ENCODE measurements around the gene GK.
A peak's percentile ranks its signal among the peaks of the same experiment; 100 is the strongest.
"Not testable (repeated sequence)": the region's sequence is repeated elsewhere in the genome, so short reads cannot be mapped to it uniquely, and the experiment has no call there.

Gene GK

GRCh38 chrX:30654989-30655607 lies 1.9 kb downstream of the GK start:
- no peak for DNase-seq

DNA sequence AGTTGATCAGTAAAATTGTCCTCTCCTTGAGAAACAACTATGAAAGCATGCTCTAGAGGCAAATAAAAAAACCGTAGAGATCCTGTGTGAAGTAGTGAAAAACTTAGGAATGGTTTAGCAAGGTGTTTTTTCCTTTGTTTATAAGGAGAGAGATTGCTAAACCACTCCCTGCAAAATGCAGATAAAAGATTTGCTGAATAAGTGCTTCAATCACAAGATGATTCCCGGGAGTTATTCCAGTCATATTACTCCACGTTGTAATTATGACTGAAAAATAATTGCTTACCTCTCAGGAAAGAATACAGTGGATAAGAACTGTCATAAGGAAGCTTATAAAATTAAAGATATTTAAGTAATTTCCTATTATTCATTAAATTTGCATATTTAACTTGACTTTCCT lies 2.8 kb downstream of the GK start:
- DNase-seq = no peak

DNA sequence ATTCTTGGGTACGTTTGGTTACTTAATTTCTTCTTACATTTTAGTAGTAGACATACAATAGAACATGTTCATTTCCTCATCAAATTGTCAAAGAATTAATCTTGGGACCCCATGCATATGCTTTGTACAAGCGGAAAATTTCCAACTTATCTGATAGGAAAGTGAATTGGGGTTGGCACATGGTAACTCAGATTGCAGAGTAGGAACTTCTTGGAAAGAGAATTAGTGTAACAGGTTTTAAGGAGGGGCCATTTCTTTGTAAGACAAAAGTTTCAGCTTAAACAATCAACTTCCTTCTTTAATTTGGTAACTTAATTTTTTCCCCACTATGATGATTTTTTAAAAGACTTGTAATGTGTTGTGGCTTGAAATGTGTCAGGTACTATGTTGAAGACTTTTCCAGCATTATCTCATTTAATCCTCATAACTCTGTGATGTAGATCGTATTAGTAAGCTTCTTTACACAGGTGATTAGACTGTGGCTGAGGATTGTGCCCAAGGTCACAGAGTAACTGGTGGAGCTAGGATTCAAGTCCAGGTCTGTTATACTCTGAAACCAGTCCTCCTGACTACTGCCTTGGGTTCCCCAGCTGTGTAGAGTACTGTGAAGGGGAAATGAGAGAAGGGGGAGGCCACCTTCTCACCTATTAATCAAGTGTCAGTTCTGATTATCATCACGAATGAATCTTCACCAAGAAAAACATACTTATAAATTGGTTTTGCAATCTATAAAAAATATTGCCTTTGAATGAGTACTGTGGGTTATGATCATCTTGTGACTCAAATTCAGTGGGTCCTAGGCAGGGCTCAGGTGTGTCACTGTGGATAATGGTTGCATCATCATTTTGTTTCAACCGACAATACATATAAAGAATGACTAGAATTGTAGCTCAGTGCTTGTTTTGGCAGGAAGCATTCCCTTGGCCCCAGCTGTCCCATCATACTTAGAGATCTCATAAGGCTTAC lies 4.3 kb downstream of the GK start:
- peak; percentile 13 for DNase-seq

GRCh38 chrX:30659421-30659820 lies 6.2 kb downstream of the GK start:
- DNase-seq = peak; percentile 89

DNA sequence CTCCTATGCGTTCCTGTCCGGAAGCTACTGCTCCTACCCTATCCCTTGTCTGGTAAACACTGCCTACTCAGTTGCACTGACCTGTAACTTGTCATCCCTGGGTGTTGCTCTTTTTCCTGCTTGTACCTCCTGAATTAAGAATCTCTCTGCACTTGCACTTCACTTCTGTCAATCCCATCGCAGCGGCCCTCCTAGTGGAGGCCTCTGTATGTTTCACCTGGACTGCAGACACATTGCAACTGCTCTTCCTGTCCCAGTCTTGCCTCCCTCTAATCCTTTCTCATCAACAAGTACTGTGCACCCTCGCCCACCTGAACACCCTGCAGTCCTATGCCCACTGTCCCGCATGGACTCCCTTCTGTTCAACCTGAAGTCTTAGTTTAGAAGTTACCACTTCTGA lies 8.0 kb downstream of the GK start:
- no peak for DNase-seq

DNA sequence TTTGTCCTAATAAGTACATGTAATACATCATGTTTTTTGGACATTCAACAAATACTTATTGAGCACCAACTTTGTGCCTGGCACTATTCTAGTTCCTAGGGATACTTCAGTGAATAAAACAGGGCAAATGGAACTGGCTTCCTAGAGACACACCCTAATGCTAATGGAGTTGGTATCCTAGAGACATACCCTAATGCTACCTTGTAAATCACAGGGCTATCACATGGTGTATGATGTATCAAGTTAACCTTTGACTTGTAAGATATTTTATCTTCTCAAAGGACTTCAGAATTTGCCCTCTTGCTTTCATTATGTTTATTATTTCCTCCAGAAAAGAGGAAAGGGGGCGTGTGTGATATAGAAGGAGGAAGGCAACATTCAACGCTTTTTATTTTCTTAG lies 10.1 kb downstream of the GK start:
- DNase-seq = no peak

DNA sequence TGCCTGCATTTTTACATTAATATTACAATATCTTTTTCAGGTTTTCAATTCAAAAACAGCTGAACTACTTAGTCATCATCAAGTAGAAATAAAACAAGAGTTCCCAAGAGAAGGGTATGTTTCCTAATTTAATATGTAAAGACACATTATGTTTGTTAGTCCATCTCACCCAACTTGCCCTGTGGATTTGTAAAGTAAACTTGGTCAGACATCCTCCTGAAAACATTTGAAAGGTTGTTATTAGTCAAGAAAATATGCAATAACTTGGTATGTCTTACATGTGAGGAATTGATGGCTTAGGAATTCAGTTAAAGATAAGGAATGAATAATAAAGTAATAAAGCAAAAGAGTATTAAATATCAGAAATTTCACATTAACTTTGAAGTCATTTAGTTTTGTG lies 12.2 kb downstream of the GK start:
- no peak for DNase-seq

DNA sequence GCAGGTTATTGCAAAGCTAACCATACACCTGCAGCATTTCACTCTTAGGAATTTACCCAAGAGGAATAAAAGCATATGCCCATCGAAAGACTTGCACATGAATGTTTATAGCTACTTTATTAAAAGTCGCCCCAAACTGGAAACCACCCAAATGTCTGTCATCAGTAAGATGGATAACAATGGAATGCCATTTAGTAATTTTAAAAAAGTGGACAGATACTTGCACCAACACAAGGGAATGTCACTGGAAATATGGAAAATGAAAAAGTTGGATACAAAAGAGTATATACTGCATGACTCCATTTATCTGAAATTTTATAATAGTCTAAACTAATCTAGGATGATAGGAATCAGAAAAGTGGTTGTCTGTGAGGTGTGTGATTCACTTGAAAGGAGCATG lies 12.9 kb downstream of the GK start:
- DNase-seq = no peak

DNA sequence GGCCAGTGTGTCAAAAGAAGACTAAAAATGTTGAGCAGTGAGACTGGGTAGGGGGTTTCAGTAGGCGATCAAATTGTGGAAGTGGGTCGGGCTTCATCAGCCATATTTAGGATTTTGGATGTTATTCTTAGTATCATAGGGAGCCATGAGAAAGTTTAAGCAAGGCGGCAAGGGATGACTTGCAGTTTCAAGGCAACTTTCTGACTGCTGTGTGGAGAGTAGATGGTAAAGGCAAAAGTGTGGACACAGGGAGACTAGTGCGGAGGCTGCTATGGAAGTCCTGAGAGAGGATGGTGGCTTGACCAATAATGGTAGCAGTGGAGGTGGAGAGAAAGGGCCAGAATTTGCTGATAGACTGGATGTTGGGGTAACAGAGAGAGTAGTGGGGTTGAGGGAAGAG lies 15.4 kb downstream of the GK start:
- no peak for DNase-seq

DNA sequence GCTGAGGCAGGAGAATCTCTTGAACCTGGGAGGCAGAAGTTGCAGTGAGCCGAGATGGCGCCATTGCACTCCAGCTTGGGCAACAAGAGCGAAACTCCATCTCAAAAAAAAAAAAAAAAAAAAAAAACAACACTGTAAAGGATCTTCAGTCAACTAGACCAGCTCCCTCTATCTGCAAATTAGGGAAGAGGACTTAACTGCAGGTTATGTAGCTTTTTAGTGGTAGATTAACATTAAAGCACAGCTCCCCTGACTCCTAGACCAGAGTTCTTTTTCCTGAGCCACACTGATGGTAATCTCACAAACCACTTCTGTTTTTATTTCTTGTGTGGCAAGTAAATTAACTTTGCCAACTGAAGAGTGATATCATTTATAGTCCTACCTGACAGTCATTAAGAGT lies 18.0 kb downstream of the GK start:
- not testable (repeated sequence) for DNase-seq

- no peak for DNase-seq
Measured at GRCh38 chrX:30673127-30673796, 20.0 kb downstream of the GK start.

- no peak for DNase-seq
Measured at GRCh38 chrX:30673884-30674598, 20.8 kb downstream of the GK start.

DNA sequence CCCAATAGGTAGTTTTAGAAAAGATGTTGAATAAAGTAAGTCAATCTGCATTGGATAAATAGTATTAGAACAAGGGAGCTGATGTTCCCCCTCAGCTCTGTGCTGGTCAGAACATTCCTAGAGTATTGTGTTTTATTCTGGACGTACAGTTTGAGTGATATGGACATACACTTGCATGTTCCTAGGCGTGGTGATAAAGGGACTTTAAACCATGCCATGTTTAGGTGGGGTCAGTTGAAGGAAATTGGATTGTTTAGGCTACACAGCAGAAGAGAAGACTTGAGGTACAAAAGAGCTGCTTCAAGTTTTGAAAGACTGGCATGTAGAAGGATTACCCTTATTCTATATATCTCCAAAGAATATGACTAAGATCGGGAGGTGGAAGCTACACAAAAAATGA lies 21.6 kb downstream of the GK start:
- no peak for DNase-seq

DNA sequence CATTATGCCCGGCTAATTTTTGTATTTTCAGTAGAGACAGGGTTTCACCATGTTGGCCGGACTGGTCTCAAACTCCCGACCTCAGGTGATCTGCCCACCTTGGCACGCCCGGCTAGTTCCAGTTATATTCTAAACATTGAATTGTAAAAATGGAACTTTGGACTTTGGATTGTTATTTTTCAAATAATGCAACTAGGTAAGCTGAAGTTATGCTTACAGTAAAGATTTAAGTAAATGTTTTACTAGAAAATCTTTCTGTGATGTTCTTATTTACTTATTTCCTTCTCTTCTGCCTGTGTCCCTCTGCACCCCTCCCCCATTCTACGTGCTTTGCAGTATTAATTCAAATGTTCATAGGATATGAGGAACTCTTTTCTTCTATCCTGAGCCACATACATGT lies 26.1 kb downstream of the GK start:
- no peak for DNase-seq

GRCh38 chrX:30680618-30681017 lies 27.4 kb downstream of the GK start:
- DNase-seq = no peak

- DNase-seq = no peak
Measured at GRCh38 chrX:30688641-30689040, 35.4 kb downstream of the GK start.

DNA sequence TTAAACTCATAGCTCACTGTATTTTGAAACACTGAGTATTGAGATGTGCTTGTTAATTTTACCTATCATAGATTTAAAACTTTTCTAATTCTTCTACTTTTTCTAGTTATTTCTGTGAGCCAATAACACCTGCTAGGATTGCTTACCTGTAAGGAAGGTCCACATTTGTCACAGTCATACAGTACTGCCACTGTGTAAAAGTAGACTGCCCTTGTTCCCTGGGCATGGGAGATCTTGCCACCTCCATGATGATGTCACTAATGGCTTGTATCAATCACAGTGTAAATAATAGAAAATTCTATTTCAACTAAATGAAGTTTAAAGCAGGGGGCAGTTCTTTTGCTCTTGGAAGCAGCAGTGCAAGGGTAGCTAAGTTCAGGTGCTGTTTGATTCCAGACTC lies 35.9 kb downstream of the GK start:
- DNase-seq = no peak

DNA sequence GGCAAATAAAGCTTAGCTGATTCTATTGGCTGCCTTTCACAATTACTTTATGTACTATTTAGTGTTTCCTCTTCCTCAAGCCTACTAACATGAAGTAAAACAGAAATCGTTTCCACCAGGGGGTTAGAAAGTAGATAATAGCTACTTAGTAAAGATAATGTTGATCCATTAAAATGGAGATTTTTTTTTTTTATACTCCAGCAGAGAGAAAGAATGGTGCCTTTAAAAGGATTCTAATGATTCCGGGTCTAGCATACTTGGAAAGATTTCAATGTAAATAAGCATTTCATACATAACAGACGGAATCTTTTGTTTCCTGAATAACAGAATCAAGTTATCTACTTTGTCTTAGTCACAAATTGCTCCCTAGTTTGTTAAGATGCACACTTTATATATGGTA lies 37.1 kb downstream of the GK start:
- DNase-seq = peak; percentile 25

GRCh38 chrX:30693999-30694650 lies 40.9 kb downstream of the GK start:
- DNase-seq = no peak

- DNase-seq = peak; percentile 79
Measured at GRCh38 chrX:30702736-30703135, 49.5 kb downstream of the GK start.

DNA sequence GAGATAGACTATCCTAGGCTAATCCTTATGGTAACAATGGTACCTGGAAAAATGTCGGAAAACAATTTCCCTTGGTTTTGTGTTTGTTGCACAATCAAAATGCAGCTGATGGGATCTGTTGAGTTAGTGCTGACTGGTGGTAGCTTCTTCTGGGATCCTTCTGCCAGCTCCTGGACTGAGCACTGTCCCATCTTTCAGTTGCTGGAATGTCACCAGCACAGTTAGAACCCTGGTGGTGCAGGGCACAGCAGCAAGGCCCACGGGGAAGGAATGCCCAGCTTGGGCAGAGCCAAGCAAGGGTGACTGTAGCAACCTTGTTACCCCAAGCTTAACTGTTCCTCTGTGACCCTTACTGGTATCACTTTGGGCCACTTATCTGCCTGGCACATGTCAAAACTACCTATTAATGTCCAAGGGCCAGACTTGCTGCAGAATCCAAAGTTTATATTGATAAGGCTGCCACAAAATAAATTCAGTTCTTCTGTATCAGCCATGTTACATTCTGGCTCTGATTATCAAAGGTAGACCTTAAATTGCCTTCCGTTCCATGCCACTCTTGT lies 53.1 kb downstream of the GK start:
- no peak for DNase-seq

- no peak for DNase-seq
Measured at GRCh38 chrX:30712214-30712613, 59.0 kb downstream of the GK start.
